GM19023 (cell line): ENCODE data around the gene PSMD2.

ENCODE experiments used
- ATAC-seq: cut with Tn5 transposase; IDR thresholded peaks from one replicate; pipeline ENCODE4 v1.9.1; 2021; ENCODE audit warnings: mild to moderate bottlenecking, moderate library complexity; ENCODE audit not compliant: unreplicated experiment

PSMD2 gene

GRCh38 chr3:184354121-184354728 is 55.2 kb downstream of the PSMD2 start:
- no peak for ATAC-seq

GRCh38 chr3:184354754-184355153 is 55.7 kb downstream of the PSMD2 start:
- ATAC-seq, result no peak

GRCh38 chr3:184355261-184356040 is 56.4 kb downstream of the PSMD2 start:
- ATAC-seq, result no peak

- ATAC-seq, result no peak
Measured at GRCh38 chr3:184357248-184358123, 58.4 kb downstream of the PSMD2 start.

GRCh38 chr3:184358124-184358767 is 59.2 kb downstream of the PSMD2 start:
- no peak for ATAC-seq
